NCI-H1092 (cell line): ENCODE data around the gene PTPN5.

Experiments
- DNase-seq: peaks from one replicate; lab custom pipeline; 2025; lab: John Stamatoyannopoulos, UW

Gene PTPN5

DNA sequence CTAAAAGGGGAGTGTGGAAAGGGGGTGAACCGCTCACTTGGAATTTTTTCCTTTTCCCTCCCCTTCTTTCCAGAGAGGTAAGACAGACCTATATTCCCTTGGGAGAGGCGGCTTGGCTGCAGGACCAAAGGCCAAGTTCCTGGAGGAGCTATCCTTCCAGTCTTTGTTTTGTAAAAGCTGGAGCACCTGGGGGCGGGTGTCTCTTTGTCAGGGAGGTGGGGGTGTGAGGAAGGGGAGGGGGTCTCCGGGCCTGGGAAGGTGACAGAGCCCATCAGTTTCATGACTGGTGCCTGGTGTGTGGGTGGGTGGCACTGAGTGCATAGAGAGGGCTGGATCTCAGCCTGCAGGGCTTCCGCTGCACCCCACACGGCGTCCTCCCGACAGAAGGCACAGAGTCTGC, 18.5 kb downstream of the PTPN5 start:
- DNase-seq: no peak

DNA sequence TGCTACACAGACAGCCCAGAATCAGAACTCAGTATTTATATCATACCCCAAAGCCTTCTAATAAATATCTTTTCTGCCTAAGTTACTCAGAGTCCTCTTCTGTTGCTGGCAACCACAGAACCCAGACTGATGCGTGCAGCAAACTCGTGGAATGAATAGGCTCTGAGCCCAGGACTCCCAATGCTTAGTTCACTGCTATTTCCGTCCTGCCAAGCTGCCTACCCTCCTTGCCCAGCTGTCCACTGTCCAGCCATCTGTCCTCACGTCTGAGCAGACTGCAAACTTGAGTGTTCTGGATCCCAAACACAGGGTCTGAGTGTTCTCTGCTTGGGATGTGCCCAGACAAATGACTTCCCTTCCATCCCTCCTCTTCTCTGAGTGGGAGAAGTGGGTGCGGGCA, 19.4 kb downstream of the PTPN5 start:
- DNase-seq: no peak

GRCh38 chr11:18771266-18772035, 20.1 kb downstream of the PTPN5 start:
- no peak for DNase-seq

DNA sequence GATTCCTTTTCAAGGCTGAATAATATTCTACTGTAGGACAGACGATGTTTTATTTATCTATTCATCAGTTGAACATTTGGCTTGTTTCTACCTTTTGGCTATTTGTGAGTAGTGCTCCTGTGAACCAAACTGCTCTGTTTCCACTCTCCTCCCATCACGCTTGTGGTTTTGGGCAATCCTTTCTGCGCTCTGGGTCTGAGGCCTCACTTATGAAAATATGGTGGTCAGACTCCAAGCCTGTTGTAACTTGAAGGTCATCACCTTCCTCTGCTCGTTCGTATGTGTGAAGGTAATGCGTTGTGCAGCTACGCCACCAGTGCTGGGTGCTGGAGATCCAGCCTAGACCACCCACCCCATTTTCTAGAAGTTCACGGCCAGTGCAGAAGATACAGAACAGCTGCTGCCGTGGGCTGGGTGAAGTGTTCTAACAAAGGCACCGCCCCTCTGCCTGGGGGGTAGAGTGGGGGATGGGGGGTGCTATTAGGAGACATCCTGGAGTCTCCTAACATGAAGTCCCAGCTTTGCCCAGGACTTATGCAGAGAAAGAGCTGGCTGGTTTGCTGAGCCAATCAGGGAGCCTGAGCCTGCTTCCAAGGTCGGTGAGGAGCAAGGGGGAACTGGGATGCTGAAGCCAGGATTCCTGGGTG, 21.0 kb downstream of the PTPN5 start:
- no peak for DNase-seq

GRCh38 chr11:18769802-18770456, 21.7 kb downstream of the PTPN5 start:
- DNase-seq: no peak

DNA sequence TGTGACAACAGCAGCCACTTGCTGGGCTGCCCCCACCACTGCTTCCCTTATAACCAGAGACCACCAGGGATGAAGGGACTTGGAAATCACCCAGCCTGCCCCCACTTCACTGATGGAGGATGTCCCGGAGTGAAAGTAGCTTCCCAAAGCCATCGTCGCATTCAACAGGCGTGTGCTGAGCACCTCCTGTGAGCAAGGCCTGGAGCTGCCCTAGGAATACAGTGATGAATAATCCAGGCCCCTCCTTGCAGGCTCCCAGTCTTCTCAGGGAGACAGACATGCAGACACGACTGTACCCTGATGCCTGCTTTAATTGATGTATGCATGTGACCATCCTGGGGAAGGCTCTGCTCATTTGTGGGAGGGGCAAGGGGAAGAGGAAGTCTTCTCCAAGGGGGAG, 22.6 kb downstream of the PTPN5 start:
- no peak for DNase-seq

GRCh38 chr11:18768472-18768901, 23.1 kb downstream of the PTPN5 start:
- DNase-seq: no peak

DNA sequence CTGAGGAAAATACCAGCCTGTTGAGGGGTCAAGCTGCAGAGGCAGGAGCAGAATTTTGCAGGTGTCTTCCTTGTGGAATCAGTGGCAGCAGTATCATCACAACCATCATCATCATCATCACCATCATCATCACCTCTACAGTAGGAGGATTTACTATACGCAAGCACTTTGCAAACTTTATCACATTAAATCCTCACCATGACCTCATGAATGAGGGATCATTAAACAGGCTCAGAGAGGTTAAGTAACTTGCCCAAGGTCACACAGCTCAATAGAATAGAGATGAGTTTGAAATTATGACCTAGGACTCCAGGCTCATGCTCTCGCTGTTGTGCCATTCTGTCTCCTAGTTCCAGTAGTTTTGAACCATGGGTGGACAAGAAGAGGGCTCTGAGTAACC, 25.6 kb downstream of the PTPN5 start:
- DNase-seq: no peak

DNA sequence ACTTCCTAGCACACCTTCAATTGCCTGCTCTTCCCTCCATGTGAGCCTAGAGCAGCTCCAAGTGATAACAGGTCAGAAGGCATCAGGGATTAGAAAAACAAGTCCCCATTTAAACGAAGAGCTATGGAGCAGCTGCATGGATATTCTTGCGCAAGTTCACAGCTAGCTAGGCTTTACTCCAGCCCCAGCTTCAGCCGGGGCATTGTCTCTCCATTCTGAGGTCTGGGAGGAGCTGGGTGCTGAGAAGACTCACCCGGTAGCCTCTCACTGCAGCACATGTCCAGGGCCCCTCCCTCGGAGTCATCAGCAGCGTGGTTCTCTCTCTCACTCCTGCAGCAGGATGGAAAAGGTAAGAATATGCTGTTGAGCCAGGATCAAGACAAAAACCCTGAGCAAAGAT, 26.0 kb downstream of the PTPN5 start:
- no peak for DNase-seq

GRCh38 chr11:18761741-18762140, 29.9 kb downstream of the PTPN5 start:
- no peak for DNase-seq

GRCh38 chr11:18761144-18761543, 30.5 kb downstream of the PTPN5 start:
- no peak for DNase-seq

DNA sequence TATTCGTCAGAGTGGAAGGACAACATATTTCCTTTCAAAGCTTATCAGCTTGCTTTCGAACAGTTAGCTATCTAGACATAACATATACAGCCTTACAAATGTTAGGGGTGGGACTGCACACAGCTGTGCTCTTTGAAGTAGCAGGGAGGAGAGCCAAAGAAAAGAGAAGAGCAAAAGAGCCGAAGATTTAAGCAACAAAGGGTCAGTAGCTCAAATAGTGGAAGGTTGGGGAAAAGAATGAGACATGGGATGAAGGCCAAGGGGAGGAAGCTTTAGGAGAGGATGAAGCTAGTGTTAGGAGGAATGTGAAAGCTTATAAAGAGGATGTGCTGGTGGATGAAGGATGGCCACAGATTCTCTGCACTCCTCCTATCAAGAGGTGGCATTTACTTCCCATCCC, 33.8 kb downstream of the PTPN5 start:
- no peak for DNase-seq

DNA sequence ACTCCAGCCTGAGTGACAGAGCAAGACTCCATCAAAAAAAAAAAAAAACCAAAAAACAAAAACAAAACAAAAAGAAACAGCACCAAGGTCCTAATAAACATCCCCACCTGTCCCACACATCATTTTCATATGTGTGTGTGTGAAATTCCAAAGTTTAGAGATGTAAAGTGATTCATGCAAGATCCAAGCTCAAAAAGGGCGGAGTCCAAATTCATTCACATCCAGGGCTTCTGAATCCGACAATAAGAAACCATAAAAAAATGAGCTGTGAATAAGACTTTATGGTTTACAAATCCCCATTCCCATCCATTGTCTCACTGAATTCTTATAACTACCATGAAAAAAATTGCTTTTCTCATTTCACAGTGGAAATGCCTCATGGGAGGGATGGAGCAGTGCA, 34.7 kb downstream of the PTPN5 start:
- DNase-seq: no peak

DNA sequence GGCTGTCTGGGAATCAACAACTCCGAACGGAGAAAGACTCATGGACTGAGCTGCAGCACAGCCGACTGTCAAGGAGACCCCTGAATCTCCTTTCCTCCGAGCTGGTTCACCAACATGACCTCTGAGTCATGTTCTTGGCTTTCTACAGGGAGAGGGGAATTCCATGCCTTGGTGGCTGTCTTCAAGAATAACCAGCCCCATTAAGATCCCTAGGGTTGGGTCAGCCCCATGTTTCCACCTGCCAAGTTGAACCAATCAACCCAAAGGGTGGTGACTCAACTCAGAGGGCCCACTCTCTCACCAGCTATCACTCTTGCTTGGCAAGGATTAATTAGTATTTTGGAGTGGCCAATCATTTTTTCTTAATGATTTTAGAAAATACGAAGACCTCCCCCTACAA, 37.3 kb downstream of the PTPN5 start:
- DNase-seq: no peak

DNA sequence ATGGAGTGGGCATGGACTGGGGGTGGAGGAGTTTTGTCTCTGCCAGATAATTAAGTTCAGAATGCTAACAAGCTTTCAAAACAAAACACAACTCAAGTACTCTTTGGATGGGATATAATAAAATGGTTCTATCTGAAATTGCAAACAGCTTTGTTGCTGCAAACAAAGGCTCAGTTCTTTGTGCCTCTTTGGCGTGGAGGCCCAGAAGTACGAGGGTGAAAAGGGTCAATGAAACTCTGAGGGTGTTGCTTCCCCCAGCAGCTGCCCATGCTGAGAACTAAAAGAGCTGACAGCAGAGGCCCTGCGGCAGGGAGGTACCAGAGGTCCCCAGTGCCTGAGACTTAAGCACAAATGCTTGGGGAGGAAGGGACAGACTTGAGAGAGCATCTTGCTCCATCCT, 39.1 kb downstream of the PTPN5 start:
- DNase-seq: no peak

GRCh38 chr11:18750944-18751343, 40.7 kb downstream of the PTPN5 start:
- no peak for DNase-seq

- DNase-seq: no peak
Measured at GRCh38 chr11:18749681-18750319, 41.8 kb downstream of the PTPN5 start.

- no peak for DNase-seq
Measured at GRCh38 chr11:18748766-18749365, 42.7 kb downstream of the PTPN5 start.

DNA sequence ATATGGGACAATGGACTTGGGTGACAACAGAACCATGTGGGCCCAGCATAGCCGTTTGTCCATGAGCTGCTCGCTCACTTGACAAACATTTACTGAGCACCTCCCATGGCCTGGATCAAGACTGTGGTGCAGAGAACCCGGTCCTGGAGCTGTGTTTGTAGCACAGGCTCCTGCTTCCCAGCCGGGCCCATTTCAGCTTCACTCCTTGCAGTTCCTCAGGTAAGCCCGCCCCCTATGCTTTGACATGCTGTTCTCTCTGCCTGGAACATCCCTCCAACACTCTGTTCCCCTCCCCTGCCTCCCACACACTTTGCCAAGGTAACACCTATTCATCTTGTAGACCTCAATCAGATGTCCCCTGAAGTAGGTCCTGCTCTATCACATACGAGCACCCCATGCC, 46.3 kb downstream of the PTPN5 start:
- no peak for DNase-seq

- no peak for DNase-seq
Measured at GRCh38 chr11:18743900-18744514, 47.6 kb downstream of the PTPN5 start.

GRCh38 chr11:18743365-18743764, 48.2 kb downstream of the PTPN5 start:
- DNase-seq: no peak

DNA sequence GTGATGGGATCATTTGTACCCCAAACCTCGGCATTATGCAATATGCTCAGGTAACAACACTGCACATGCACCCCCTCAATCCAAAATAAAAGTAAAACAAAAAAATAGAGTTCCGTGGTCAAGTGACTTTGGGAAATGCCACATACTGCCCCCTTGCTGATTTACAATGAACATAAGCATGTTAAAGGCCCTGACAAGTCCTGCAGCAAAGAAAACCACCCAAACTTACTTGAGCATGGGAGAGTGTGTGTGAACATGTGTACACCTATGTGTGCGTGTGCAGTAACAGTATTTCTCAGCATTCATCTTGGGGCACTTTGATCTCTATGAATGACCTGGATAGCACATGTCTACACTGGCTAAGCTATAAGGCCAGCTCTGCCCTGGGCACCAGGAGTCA, 49.8 kb downstream of the PTPN5 start:
- no peak for DNase-seq
